Neuronal stem cell (in vitro differentiated cells): ENCODE results near the gene PRCD.

Source experiments
- DNase-seq: peaks from one replicate; pipeline ENCODE4 v3.0.0-alpha.2; 2013; ENCODE audit warnings: low spot score
- H2AFZ ChIP-seq: one replicate; pipeline ENCODE4 v1.6.1; 2013; ENCODE audit warnings: mild to moderate bottlenecking, low read length, inconsistent platforms
- H2AK5ac ChIP-seq: 2 replicates; pipeline ENCODE4 v1.6.1; 2013; ENCODE audit warnings: low read depth, mild to moderate bottlenecking, inconsistent platforms, low read length, moderate library complexity, mixed read lengths
- H2BK120ac ChIP-seq: 2 replicates; pipeline ENCODE4 v1.6.1; 2013; ENCODE audit warnings: low read depth, mild to moderate bottlenecking, inconsistent platforms, low read length, moderate library complexity, mixed read lengths
- H2BK12ac ChIP-seq: one replicate; pipeline ENCODE4 v1.6.1; 2013; ENCODE audit warnings: low read length, inconsistent platforms
- H2BK15ac ChIP-seq: 2 replicates; pipeline ENCODE4 v1.6.1; 2013; ENCODE audit warnings: mild to moderate bottlenecking, low read length, inconsistent platforms, mixed read lengths
- H2BK5ac ChIP-seq: one replicate; pipeline ENCODE4 v1.6.1; 2013; ENCODE audit warnings: inconsistent platforms, mild to moderate bottlenecking, low read length, moderate library complexity
- H3K14ac ChIP-seq: one replicate; pipeline ENCODE4 v1.6.1; 2013; ENCODE audit warnings: low read length, inconsistent platforms
- H3K18ac ChIP-seq: 2 replicates; pipeline ENCODE4 v1.6.1; 2013; ENCODE audit warnings: low read length, inconsistent platforms
- H3K23ac ChIP-seq: 2 replicates; pipeline ENCODE4 v1.6.1; 2013; ENCODE audit warnings: low read depth, mild to moderate bottlenecking, mixed read lengths, low read length, inconsistent platforms; ENCODE audit not compliant: poor library complexity
- H3K27ac ChIP-seq: replicated peaks from 3 replicates; pipeline ENCODE4 v1.5.1; 2013; ENCODE audit warnings: low read length, inconsistent platforms
- H3K27me3 ChIP-seq, 3 experiments: 2 replicates each; pipeline ENCODE4 v1.6.1; 2013; ENCODE audit warnings: low read length in 3 of 3, mild to moderate bottlenecking in 2 of 3, inconsistent platforms in 1 of 3, low read depth in 1 of 3, mixed read lengths in 1 of 3, moderate library complexity in 1 of 3; ENCODE audit not compliant: control insufficient read depth in 3 of 3, insufficient read depth in 3 of 3
- H3K36me3 ChIP-seq, 2 donors: replicated peaks in 1 of 2; 2 replicates each; pipeline ENCODE4 v1.6.1; 2013; ENCODE audit warnings: low read length in 2 of 2; ENCODE audit not compliant: control insufficient read depth in 2 of 2, insufficient read depth in 2 of 2
- H3K4ac ChIP-seq: 2 replicates; pipeline ENCODE4 v1.6.1; 2013; ENCODE audit warnings: inconsistent platforms, mild to moderate bottlenecking, low read length, moderate library complexity
- H3K4me1 ChIP-seq, 2 donors: 1 replicate in 1 of 2; 2 replicates in 1 of 2; pipeline ENCODE4 v1.6.1; 2013; ENCODE audit warnings: low read length in 2 of 2, low read depth in 1 of 2; ENCODE audit not compliant: control insufficient read depth in 2 of 2, insufficient read depth in 1 of 2
- H3K4me2 ChIP-seq: one replicate; pipeline ENCODE4 v1.6.1; 2013; ENCODE audit warnings: mild to moderate bottlenecking, low read length, inconsistent platforms; ENCODE audit not compliant: insufficient read depth, poor library complexity, severe bottlenecking
- H3K4me3 ChIP-seq, 2 donors: 2 replicates each; pipeline ENCODE4 v1.5.1; 2013; ENCODE audit warnings: low read length in 2 of 2, mild to moderate bottlenecking in 2 of 2, inconsistent platforms in 1 of 2, moderate library complexity in 1 of 2
- H3K79me1 ChIP-seq: one replicate; pipeline ENCODE4 v1.6.1; 2013; ENCODE audit warnings: low read depth, mild to moderate bottlenecking, inconsistent platforms, low read length, moderate library complexity
- H3K9ac ChIP-seq: one replicate; pipeline ENCODE4 v1.6.1; 2013; ENCODE audit warnings: mild to moderate bottlenecking, low read depth, low read length, inconsistent platforms; ENCODE audit not compliant: poor library complexity
- H3K9me3 ChIP-seq, 2 donors: replicated peaks in 1 of 2; 2 replicates each; pipeline versions ENCODE3 to v1.6.1; 2013; ENCODE audit warnings: low read length in 2 of 2, mild to moderate bottlenecking in 2 of 2, inconsistent platforms in 1 of 2, low read depth in 1 of 2, mixed read lengths in 1 of 2, moderate library complexity in 1 of 2; ENCODE audit not compliant: control insufficient read depth in 2 of 2, insufficient read depth in 1 of 2
- H4K8ac ChIP-seq: one replicate; pipeline ENCODE4 v1.6.1; 2013; ENCODE audit warnings: low read depth, mild to moderate bottlenecking, inconsistent platforms, low read length, moderate library complexity
- H4K91ac ChIP-seq: one replicate; pipeline ENCODE4 v1.6.1; 2013; ENCODE audit warnings: low read length, low read depth, mild to moderate bottlenecking, inconsistent platforms; ENCODE audit not compliant: poor library complexity
- WGBS, 2 donors: extraction: QIAGEN DNeasy Blood & Tissue Kit; methylation state at CpG; one replicate each; pipeline ENCODE4 v1.1.7; 2013; ENCODE audit warnings: missing lambda C conversion rate in 2 of 2, mixed read lengths in 1 of 2; ENCODE audit not compliant: insufficient read length in 2 of 2, insufficient replicate concordance in 1 of 2; ENCODE audit errors: extremely low coverage in 2 of 2; 5-methylcytosine and 5-hydroxymethylcytosine counted together

PRCD gene

DNA sequence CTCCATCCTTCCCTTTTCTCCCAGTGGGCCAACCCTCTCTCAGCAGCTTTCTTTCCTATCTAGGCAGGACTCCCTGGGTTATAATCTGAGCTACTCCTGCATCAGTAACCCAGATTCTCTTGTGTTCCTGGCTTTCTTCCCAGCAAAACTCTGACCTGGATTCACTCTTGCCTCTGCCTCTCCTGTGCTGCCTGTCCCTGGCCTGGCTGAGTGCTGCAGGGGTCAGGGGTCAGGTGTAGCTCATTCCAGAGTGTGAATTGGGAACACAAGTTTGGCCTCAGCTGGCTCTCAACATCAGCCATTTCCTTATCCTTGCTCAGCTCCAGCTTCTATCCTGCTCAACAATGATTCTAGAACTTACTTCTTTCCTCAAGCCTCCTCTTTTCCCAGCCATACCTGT lies 48.3 kb downstream of the PRCD start:
- Histone ChIP-seq H3K36me3 (no peaks in the 10 kb centered on the region), H3K4me1 (peaks cover 5 to 19% of the 10 kb centered on the region in 2 donors), H3K4me3 (no peak overlapping the region), H3K9ac (no peak overlapping the region), H3K18ac (no peak overlapping the region), H2BK5ac (no peak overlapping the region), H2BK12ac (no peak overlapping the region), H3K23ac (no peak overlapping the region), H2AFZ (no peak overlapping the region), H2AK5ac (no peak overlapping the region), H3K79me1 (no peaks in the 10 kb centered on the region), H3K9me3 (peaks cover 0 to 3% of the 10 kb centered on the region in 2 donors), H3K4me2 (no peak overlapping the region), H3K4ac (no peak overlapping the region), H4K8ac (no peak overlapping the region), H3K14ac (no peak overlapping the region), H4K91ac (no peak overlapping the region), H2BK120ac (no peak overlapping the region), H3K27me3 (peaks cover 8 to 66% (median 35%) of the 10 kb centered on the region in 3 experiments), H3K27ac (no peak overlapping the region), H2BK15ac (no peak overlapping the region)
- no peak for DNase-seq

- H3K4me3 ChIP-seq: no peak overlapping the region
- no CpG with 5 or more reads among the region's 8 CpGs for WGBS, 2 donors
Observed at GRCh38 chr17:76593384-76593826, 53.6 kb downstream of the PRCD start.

DNA sequence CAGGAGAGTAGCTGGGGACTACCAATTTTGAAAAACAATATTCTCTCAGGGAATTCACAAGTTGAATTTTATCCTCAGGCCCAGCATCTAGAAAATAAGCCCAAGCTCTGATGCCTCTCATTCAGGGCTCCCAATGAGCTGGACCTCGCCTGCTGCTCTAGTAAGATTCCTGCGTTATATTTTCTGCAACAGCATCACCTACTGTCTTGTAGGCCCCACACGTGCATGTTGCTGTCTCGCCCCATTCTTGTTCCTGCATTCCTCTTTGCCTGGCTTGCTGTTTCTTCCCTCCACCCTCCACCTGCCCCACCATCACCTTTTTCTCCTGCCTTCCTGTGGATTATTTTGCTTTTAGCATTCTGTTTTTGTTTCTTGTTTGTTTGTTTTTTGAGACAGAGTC lies 54.1 kb downstream of the PRCD start:
- Histone ChIP-seq H3K4me1 (no peaks in the 10 kb centered on the region), H3K27ac (no peak overlapping the region), H2BK15ac (no peak overlapping the region), H2AFZ (no peak overlapping the region), H3K9me3 (no peaks in the 10 kb centered on the region), H3K18ac (no peak overlapping the region), H2BK12ac (no peak overlapping the region), H3K9ac (no peak overlapping the region), H4K8ac (no peak overlapping the region), H2BK5ac (no peak overlapping the region), H3K36me3 (no peaks in the 10 kb centered on the region), H3K14ac (no peak overlapping the region), H3K4me2 (no peak overlapping the region), H3K4ac (no peak overlapping the region), H3K79me1 (no peaks in the 10 kb centered on the region), H3K23ac (no peak overlapping the region), H3K27me3 (peaks cover 0 to 30% (median 0%) of the 10 kb centered on the region in 3 experiments), H4K91ac (no peak overlapping the region), H2AK5ac (no peak overlapping the region), H2BK120ac (no peak overlapping the region), H3K4me3 (no peak overlapping the region)
- DNase-seq: no peak
- no CpG with 5 or more reads among the region's 4 CpGs for WGBS, 2 donors

More at GRCh38 chr17:76593384-76593826, 53.6 kb downstream of the PRCD start:
- H2AFZ ChIP-seq: no peak overlapping the region
- no peak overlapping the region for H3K4me2 ChIP-seq
- H2BK12ac ChIP-seq: no peak overlapping the region
- no peak overlapping the region for H3K18ac ChIP-seq
- H3K4ac ChIP-seq: no peak overlapping the region
- no peak overlapping the region for H2AK5ac ChIP-seq
- no peaks in the 10 kb centered on the region for H3K9me3 ChIP-seq
- no peak overlapping the region for H2BK15ac ChIP-seq
- no peak overlapping the region for H3K9ac ChIP-seq
- no peak overlapping the region for H3K23ac ChIP-seq
- DNase-seq: no peak
- no peak overlapping the region for H4K8ac ChIP-seq
- H3K14ac ChIP-seq: no peak overlapping the region
- no peaks in the 10 kb centered on the region for H3K4me1 ChIP-seq
- no peaks in the 10 kb centered on the region for H3K79me1 ChIP-seq
- H2BK5ac ChIP-seq: no peak overlapping the region
- H3K27ac ChIP-seq: no peak overlapping the region
- H2BK120ac ChIP-seq: no peak overlapping the region
- H3K27me3 ChIP-seq: peaks cover 0 to 29% (median 0%) of the 10 kb centered on the region in 3 experiments
- H4K91ac ChIP-seq: no peak overlapping the region
- H3K36me3 ChIP-seq: no peaks in the 10 kb centered on the region

DNA sequence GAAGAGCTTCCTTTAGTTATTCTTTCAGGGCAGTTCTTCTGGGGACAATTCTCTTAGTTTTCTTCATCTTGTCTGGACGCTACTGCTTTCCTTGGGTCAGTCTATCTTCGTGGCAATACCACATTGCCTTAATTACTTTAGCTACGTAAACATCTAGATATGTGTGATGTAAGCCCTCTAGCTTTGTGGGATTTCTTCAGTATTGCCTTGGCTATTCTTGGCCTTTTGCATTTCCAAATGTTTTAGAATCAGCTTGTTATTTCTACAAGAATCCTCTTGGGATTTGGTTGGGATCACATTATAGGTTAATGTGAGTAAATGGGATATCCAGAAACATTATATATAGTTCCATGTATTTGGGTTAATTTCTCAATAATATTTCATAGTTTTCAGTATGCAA lies 54.8 kb downstream of the PRCD start:
- no peak overlapping the region for H3K4ac ChIP-seq
- H3K18ac ChIP-seq: no peak overlapping the region
- H3K4me1 ChIP-seq: no peaks in the 10 kb centered on the region
- H3K9ac ChIP-seq: no peak overlapping the region
- H3K27me3 ChIP-seq: peaks cover 0 to 26% (median 0%) of the 10 kb centered on the region in 3 experiments
- no peak overlapping the region for H2AK5ac ChIP-seq
- H3K79me1 ChIP-seq: no peaks in the 10 kb centered on the region
- no peak overlapping the region for H2BK12ac ChIP-seq
- H2AFZ ChIP-seq: no peak overlapping the region
- no peak overlapping the region for H4K91ac ChIP-seq
- H3K4me2 ChIP-seq: no peak overlapping the region
- DNase-seq: no peak
- no peak overlapping the region for H3K14ac ChIP-seq
- H3K36me3 ChIP-seq: no peaks in the 10 kb centered on the region
- H2BK120ac ChIP-seq: no peak overlapping the region
- no CpG with 5 or more reads among the region's 3 CpGs for WGBS, 2 donors
- H3K9me3 ChIP-seq: no peaks in the 10 kb centered on the region
- no peak overlapping the region for H3K23ac ChIP-seq
- H3K27ac ChIP-seq: no peak overlapping the region
- no peak overlapping the region for H2BK15ac ChIP-seq
- no peak overlapping the region for H4K8ac ChIP-seq
- no peak overlapping the region for H3K4me3 ChIP-seq
- H2BK5ac ChIP-seq: no peak overlapping the region
